ENCODE measurements around the gene SPOUT1.
A peak's percentile ranks its signal among the peaks of the same experiment; 100 is the strongest.
"Not testable (repeated sequence)": the region's sequence is repeated elsewhere in the genome, so short reads cannot be mapped to it uniquely, and the experiment has no call there.

SPOUT1 gene

GRCh38 chr9:128829477-128830251 is at the start of gene SPOUT1:
Gene SPOUT1 (minus strand): TSS chr9:128829794. CDS start chr9:128829780, 14 bp downstream.
- peak; percentile 33 for FAIRE-seq

DNA sequence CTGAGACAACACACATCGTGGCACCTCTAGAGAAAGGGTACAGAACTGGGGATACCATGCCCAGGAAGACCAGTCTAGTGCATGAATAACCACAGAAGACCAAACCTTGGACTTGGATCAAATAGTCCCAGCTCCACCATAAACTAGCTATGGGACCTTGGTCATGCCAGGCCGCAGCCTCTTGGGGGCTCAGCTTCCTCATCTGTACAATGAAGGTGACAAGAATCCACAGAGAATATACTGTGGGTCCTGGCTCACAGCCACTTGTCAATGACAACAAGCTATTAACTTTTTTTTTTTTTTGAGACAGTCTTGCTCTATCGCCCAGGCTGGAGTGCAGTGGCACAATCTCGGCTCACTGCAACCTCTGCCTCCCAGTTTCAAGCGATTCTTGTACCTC is 48.3 kb upstream of the SPOUT1 start:
- no peak for FAIRE-seq

DNA sequence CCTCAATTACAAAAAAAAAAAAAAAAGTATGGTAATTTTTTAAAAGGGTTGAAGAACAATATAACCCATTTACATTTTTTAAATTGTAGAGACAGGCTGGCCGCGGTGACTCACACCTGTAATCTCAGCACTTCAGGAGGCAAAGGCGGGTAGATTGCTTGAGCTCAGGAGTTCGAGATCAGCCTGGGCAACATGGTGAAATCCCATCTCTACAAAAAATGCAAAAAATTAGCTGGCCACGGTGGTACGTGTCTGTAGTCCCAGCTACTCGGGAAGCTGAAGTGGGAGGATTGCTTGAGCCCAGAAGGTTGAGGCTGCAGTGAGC is 41.3 kb upstream of the SPOUT1 start:
- not testable (repeated sequence) for FAIRE-seq

DNA sequence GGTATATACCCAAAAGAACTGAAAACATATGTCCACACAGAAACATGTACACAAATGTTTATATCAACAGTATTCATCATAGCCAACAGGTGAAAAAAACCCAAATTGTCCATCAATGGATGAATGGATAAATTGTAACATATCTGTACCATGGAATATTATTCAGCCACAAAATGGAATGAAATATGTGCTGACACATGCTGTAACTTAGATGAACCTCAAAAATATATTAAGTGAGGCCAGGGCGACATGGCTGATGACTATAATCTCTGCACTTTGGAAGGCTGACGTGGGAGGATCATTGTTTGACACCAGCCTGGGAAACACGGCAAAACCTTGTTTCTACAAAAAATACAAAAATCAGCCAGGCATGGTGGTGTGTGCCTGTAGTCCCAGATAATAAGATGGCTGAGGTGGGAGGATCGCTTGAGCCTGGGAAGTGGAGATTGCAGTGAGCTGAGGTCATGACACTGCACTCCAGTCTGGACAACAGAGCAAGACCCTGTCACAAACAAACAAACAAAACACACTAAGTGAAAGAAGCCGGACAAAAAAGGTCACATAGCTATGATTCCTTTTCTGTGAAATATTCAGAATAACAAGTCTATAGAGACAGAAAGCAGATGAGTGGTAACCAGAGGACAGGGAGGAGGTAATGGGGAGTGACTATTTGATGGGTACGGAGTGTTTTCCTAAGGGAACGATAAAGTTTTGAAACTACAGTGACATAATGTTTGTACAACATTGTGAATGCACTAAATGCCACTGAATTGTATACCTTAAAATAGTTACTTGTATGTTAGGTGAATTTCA is 40.7 kb upstream of the SPOUT1 start:
- FAIRE-seq, result peak; percentile 86

- FAIRE-seq, result no peak
Observed at GRCh38 chr9:128863647-128864046, 34.1 kb upstream of the SPOUT1 start.

- FAIRE-seq, result no peak
Observed at GRCh38 chr9:128862401-128862851, 32.8 kb upstream of the SPOUT1 start.

GRCh38 chr9:128861501-128861900 is 31.9 kb upstream of the SPOUT1 start:
- no peak for FAIRE-seq

DNA sequence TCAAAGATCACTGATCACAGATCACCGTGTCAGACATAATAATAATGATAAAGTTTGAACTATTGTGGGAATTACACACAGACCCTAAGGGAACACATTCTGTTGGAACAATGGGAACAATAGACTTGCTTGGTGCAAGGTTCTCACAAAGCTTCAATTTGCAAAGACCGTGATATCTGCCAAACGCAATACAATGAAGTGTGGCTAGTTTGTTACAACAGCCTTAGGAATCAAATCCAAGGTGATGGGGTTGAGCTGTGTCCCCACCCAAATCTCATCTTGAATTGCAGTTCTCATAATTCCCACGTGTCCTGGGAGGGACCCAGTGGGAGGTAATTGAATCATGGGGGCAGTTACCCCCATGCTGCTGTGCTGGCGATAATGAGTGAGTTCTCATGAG is 31.3 kb upstream of the SPOUT1 start:
- no peak for FAIRE-seq

DNA sequence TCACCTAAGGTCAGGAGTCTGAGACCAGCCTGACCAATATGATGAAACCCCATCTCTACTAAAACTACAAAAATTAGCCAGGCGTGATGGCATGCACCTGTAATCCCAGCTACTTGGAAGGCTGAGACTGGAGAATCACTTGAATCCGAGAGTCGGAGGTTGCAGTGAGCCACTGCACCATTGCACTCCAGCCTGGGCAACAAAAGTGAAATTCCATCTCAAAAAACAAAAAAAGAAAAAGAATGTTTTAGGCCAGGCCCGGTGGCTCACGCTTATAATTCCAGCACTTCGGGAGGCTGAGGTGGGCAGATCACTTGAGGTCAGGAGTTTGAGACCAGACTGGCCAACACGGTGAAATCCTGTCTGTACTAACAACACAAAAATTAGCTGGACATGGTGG is 28.9 kb upstream of the SPOUT1 start:
- not testable (repeated sequence) for FAIRE-seq

DNA sequence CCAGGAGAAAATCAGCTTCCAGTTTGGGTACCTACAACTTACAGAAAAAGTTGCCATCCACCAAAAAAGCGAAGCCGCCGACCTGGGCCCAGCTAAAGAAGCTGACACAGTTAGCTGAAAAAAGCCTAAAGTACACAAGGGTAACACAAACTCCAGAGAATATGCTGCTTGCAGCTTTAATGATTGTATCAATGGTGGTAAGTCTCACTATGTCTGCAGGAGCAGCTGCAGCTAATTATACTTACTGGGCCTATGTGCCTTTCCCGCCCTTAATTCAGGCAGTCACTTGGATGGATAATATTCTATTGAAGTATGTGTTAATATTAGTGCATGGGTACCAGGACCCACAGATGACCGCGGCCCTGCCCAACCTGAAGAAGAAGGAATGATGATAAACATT is 24.9 kb upstream of the SPOUT1 start:
- not testable (repeated sequence) for FAIRE-seq

DNA sequence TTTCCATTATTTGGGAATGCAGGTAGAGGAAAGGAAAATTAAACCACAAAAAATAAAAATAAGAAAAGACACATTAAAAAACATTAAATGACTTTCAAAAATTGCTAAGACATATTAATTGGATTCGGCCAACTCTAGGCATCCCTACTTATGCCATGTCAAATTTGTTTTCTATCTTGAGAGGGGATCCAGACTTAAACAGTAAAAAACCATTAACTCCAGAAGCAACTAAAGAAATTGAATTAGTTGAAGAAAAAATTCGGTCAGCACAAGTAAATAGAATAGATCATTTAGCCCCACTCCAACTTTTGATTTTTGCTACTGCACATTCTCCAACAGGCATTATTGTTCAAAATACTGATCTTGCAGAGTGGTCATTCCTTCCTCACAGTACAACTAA is 23.1 kb upstream of the SPOUT1 start:
- FAIRE-seq, result not testable (repeated sequence)

- peak; percentile 29 for FAIRE-seq
Observed at GRCh38 chr9:128851779-128852600, 22.4 kb upstream of the SPOUT1 start.

DNA sequence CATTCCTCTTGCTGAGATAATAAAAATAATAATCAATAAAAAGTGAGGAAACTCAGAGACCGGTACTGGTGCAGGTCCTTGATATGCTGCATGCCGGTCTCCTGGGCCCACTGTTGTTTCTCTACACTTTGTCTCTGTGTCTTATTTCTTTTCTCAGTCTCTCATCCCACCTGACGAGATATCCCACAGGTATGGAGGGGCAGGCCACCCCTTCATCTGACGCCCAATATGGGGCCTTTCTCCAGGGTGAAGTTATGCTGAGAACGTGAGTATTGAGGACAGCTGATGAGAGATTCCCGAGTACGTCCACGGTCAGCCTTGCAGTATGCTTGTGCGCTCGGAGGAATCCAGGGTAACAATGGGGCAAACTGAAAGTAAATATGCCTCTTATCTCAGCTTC is 21.4 kb upstream of the SPOUT1 start:
- FAIRE-seq, result not testable (repeated sequence)

DNA sequence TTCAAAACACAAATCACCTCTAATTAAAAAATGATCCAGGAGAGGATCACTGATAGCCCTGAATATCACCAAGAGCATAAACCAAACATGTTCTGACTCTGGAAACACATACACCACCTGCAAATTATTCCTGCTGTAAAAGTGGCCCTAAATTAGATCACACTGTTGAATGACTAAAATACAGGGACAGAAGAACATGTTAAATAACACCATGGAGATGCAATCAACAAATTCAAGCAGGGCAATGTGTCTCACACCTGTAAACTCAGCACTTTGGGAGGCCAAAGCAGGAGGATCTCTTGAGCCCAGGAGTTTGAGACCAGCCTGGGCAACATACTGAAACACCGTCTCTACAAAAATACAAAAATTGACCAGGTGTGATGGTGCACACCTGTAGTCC is 18.2 kb upstream of the SPOUT1 start:
- FAIRE-seq, result no peak

DNA sequence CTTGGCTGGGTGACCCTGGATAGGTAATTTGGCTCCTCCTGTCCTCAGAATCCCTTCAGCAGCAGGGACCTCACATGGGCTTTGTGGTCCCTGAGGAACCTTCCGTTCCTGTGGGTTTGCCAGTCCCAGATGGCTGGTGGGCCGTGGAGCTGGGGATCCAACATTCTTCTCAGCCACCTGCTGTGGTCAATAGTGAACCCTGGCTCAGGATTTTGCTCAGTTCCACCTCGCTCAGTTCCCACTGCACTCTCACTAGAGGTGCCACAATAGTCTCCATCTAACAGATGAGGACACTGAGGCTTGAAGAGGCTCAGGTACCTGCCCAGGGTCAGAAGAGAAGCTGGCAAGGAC is 17.1 kb upstream of the SPOUT1 start:
- FAIRE-seq, result no peak

- no peak for FAIRE-seq
Observed at GRCh38 chr9:128845186-128845931, 15.8 kb upstream of the SPOUT1 start.

- FAIRE-seq, result not testable (repeated sequence)
Observed at GRCh38 chr9:128843171-128843570, 13.6 kb upstream of the SPOUT1 start.

- no peak for FAIRE-seq
Observed at GRCh38 chr9:128841694-128842492, 12.3 kb upstream of the SPOUT1 start.

DNA sequence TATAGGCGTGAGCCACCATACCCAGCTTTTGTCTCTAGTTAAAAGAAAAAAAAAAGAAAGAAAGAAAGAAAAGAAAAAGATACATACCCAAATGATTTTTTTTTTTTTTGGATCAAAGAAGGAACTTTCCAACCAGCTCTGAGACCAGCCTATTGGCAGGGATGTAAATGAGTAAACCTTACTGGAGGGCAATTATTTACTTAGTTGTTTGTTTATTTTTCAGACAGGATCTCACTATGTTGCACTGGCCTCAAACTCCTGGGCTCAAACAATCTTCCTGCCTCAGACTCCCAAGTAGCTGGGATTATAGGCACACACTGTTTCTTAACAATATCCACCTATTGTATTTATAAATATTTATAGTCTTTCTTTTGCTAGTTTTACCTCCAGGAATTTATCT is 10.9 kb upstream of the SPOUT1 start:
- FAIRE-seq, result no peak

GRCh38 chr9:128838338-128838737 is 8.7 kb upstream of the SPOUT1 start:
- FAIRE-seq, result no peak

DNA sequence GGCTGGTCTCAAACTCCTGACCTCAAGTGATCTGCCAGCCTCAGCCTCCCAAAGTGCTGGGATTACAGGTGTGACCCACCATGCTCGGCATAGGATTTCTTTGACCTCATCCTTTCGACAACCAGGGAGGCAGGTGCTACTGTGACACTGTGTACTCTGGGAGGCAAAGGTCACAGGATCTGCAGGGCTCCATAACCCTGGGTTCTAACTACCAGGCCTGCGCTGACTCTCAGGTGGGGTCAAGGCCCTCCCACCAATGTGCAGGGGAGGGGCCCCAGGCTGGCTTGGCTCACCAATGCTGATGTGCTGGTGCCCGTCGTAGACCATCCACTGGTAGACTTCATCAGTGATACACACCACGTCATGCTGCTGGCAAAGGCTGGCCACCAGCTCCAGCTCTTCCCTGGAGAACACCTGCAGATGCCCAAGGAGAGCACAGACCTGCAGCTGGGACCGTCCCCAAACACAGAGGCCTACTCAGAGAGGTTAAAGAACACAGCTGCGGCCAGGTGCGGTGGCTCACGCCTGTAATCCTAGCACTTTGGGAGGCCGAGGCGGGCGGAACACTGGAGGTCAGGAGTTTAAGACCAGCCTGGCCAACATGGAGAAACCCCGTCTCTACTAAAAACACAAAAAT is 7.0 kb upstream of the SPOUT1 start:
- FAIRE-seq, result no peak
